Renal pelvis (tissue), 4 donors: Measurements from ENCODE around the gene CRNKL1. TPM values are rescaled to one million over a fixed set of nuclear protein-coding genes. Genes with fewer than 3 reads are reported as not detected.

Experiments used
- DNase-seq: peaks from one replicate; pipeline ENCODE4 v3.0.0-alpha.2; 2013
- polyA plus RNA-seq, 3 donors: library from polyadenylated mRNA; unstranded; fragments of 120-200 nt; gene quantifications; one replicate each; pipeline ENCODE4 v1.2.1, GENCODE V29; 2013; ENCODE audit not compliant: insufficient read length in 3 of 3

Gene CRNKL1
- polyA plus RNA-seq, 3 donors: 36.3 to 42.5 (median 41.4) TPM

DNA sequence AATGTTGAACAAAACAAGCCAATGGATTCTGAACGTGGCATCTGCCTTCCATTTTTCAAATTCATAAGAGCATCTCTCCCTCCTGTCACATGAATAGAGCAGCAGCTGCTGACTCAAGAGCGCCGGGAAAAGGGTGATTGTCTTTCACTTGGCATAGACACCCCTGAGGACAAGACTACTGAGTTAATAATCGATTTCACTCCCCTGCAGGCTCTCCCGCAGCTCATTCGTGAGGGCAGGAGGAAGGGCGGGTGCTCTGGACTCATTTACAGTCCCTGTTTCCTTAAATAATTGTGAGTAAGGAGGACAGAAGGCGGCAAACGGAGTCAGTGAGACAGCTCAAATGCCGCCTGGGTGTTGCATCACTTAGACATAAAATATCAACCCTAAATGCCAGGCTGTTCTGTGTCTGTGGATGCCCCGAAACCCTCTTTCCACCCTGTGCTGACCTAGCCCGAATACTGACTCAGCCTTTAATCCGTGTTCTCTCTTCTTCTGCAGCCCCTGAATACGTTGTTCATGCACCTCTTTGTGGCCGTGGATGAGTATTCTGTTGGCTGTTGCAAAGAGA is 21.6 kb upstream of the CRNKL1 start:
- no peak for DNase-seq

- DNase-seq: no peak
Observed at GRCh38 chr20:20070871-20071726, 18.8 kb upstream of the CRNKL1 start.

- no peak for DNase-seq
Observed at GRCh38 chr20:20065361-20065760, 13.1 kb upstream of the CRNKL1 start.

DNA sequence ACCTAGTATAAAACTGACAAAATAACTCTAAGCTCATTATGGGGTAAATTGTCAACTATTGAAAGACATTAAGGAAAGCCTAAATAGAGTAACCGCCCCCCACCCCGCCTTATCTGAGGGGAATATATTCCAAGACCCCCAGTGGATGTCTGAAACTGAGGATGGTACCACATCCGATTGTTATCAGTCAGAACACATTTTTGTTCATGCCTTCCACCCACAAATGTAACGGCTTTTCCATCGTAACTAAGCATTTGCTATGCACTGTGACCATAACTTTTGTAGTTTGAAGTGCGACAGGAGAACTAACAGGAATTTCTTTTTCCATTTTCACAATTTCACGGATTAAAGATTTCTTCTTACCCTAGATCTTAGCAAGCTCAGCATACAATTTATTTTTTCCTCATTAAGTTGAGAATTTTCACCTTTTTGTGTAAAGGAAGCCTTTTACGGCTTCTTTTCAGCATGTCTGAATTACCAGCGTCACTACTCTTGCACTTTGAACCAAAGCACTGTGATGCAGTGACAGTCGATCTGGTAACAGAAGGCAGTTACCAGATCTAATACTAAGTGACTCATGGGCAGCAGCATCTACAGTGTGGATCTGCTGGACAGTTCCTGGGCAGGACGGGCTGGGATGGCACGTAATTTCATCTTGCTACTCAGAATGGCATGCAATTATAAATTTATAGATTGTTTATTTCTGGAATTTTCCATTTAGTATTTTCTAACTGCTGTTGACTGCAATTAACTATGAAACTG is 11.9 kb upstream of the CRNKL1 start:
- no peak for DNase-seq

DNA sequence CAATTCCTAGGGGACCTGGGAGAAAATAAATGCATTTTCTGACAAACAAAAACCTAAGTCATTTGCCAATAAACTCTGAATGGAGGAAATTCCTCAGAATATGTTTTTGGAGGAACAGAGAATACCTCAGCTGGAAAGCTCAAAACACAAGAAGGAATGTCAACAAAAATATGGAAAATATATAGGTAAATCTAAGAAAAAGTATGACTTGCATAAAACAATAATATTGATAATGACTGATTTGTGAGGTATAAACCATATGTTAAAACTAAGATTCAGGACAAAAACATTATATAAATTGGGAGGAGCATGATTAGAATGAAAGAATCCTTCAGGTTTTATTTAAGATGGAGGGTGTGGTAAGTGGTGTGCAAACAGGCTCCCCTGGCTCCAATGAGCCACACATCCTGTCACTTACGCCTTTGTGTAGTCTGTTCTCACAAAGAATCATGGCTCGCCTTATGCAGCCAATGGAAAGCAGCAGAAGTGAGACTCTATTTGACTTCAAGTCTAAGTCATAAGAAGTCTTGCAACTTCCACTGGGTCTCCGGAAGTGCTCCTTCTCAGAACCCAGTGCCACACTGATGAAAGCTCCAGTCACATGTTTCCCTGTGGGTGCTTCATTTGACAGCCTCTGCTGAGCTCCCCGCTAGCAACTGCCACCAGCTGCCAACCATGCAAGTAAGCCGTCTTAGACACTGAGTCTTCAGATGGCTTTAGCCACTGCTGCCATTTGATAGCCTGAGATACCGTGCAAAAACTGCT is 8.2 kb upstream of the CRNKL1 start:
- DNase-seq: no peak

DNA sequence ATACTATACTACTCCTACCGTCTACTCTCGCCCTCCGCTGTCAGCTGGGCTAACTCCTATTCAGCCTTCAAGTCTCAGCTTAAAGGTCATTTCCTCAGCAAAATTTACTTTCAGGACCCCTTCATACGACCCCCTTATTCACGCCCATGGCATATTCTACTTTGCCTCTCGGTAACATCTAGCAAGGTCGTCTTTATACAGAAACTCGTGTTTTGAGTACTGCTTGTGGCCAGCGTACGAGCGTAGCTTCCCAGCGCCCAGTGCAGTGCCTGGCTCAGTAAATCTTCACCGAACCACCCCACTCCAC is 546 bp downstream of the CRNKL1 start:
- no peak for DNase-seq

GRCh38 chr20:20039752-20040387 is 12.4 kb downstream of the CRNKL1 start:
- DNase-seq: no peak

GRCh38 chr20:20038586-20038985 is 13.7 kb downstream of the CRNKL1 start:
- DNase-seq: no peak

- DNase-seq: no peak
Observed at GRCh38 chr20:20037960-20038359, 14.3 kb downstream of the CRNKL1 start.

DNA sequence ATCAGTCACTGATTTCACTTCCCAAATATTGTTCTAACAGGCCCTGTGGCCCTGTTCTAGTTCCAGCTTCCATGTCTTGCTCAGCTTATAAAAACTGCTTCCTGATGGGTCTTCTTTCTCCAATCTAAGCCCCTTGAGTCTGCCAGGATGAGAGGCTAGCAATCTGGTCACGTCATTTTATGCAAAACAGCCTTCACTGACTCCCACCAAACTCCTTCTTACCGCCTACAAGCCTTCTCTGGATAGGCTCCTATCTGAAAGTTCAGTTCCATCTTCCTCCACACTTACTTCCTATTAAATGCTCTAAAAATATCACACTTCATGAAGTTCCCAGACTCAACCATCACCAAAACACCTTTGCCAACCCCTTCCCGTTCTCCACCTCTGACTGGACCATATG is 15.5 kb downstream of the CRNKL1 start:
- no peak for DNase-seq

DNA sequence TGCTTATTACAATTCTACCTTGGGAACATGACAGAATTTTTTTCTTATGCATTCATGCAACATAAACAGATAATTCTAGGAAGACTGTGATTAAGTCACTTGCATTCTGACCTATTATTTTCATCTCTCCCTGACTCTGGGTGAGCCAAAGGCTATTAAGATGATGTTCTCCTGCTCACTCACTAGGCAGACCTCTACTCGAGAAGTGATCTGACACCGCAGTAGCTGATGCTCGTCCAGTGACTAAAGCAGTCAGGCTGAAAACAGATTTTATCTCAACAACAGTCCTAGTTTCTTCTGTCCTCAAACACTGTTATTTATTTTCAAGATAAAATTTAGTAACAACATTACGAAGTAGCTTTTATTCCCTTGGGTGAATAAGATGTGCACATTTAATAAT is 17.8 kb downstream of the CRNKL1 start:
- no peak for DNase-seq

GRCh38 chr20:20031790-20032189 is 20.5 kb downstream of the CRNKL1 start:
- DNase-seq: no peak

GRCh38 chr20:20027284-20027683 is 25.0 kb downstream of the CRNKL1 start:
- DNase-seq: no peak

DNA sequence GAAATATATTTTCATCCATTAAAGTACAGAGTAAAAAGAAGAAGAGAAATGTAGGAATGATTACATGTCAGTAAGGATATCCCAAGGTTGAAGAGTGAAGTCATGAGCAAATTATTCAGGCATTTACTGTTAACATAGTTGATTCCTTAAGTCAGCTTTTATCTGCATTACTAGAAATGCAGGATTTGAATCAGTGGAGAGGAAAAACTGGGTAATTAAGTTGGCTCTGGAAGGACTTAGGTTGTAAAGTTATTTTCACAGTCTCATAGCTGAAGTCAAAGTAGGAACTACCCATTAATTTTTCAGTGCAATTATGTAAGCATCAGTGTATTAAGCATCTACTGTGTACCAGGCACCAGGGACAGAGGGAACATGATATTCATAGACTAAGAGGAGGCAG is 27.3 kb downstream of the CRNKL1 start:
- DNase-seq: no peak

- no peak for DNase-seq
Observed at GRCh38 chr20:20023395-20023794, 28.9 kb downstream of the CRNKL1 start.

- DNase-seq: no peak
Observed at GRCh38 chr20:20022498-20022897, 29.8 kb downstream of the CRNKL1 start.

- no peak for DNase-seq
Observed at GRCh38 chr20:20021835-20022234, 30.4 kb downstream of the CRNKL1 start.

- no peak for DNase-seq
Observed at GRCh38 chr20:20020908-20021307, 31.4 kb downstream of the CRNKL1 start.

GRCh38 chr20:20019123-20019522 is 33.1 kb downstream of the CRNKL1 start:
- no peak for DNase-seq

DNA sequence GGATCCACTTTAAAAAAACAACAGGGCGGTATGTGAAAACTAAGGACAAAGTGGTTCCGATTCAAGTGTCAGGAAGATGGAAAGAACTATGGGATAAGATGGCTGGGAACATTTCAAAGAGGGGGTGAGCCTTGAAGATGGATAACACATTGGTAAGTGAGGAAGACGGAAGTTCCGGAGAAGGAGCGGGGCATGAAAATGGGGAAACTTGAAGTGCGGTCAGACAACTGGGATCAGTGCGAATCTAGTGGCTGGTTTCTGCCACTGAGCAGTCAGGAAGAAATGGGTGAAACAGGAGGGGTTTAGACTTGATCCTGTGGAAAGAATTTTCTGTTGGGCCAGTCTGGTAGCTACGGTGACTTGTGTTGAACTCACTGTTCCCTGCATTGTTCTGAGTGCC is 33.9 kb downstream of the CRNKL1 start:
- no peak for DNase-seq

GRCh38 chr20:20017844-20018185 is 34.5 kb downstream of the CRNKL1 start:
- no peak for DNase-seq
